ENCODE results near the gene TANK. TPM values are rescaled to one million over a fixed set of nuclear protein-coding genes. Genes with fewer than 3 reads are reported as not detected.
A peak's percentile ranks its signal among the peaks of the same experiment; 100 is the strongest.

Gene TANK
- total RNA-seq, 4 donors from 2014 or later: 34.8 to 83.7 (median 60.7) TPM

- no peaks in the 10 kb centered on the region for H3K27me3 ChIP-seq
- H3K36me3 ChIP-seq: no peaks in the 10 kb centered on the region
- intact Hi-C loops (cut with DNase I): no loop called here
- 93 to 96% methylated on average over 6 of the region's 6 CpGs for WGBS, 2 donors
- no peak overlapping the region for H3K27ac ChIP-seq
- H3K4me3 ChIP-seq: no peak overlapping the region
- no peak for DNase-seq
- peaks cover 10 to 38% (median 20%) of the 10 kb centered on the region in 3 donors for H3K4me1 ChIP-seq
- TF ChIP-seq POLR2A (IDR thresholded peaks at IDR 0.05) (no peak), CTCF (IDR thresholded peaks at IDR 0.05) (no peak)
- H3K9me3 ChIP-seq: no peaks in the 10 kb centered on the region
Observed at GRCh38 chr2:161120775-161121174, 39.5 kb upstream of the TANK start.

GRCh38 chr2:161121622-161122021, 38.6 kb upstream of the TANK start:
- H3K4me1 ChIP-seq: peaks cover 10 to 40% (median 20%) of the 10 kb centered on the region in 3 donors

GRCh38 chr2:161122772-161123530, 37.3 kb upstream of the TANK start:
- no peaks in the 10 kb centered on the region for H3K9me3 ChIP-seq
- intact Hi-C loops (cut with DNase I): no loop called here
- peak overlapping the region in 2 of 4 donors; percentile 9 to 29 for H3K4me3 ChIP-seq
- no peak for DNase-seq
- H3K27ac ChIP-seq: peak overlapping the region; percentile 81 to 95 (median 90)
- no peaks in the 10 kb centered on the region for H3K27me3 ChIP-seq
- WGBS, 2 donors: 16 to 23% methylated on average over 3 of the region's 3 CpGs
- TF ChIP-seq CTCF (IDR thresholded peaks at IDR 0.05) (no peak), POLR2A (IDR thresholded peaks at IDR 0.05) (no peak)
- peaks cover 10 to 40% (median 20%) of the 10 kb centered on the region in 3 donors for H3K4me1 ChIP-seq
- H3K36me3 ChIP-seq: no peaks in the 10 kb centered on the region

More at GRCh38 chr2:161121622-161122021, 38.6 kb upstream of the TANK start:
- Histone ChIP-seq H3K9me3 (no peaks in the 10 kb centered on the region), H3K27me3 (no peaks in the 10 kb centered on the region), H3K36me3 (no peaks in the 10 kb centered on the region), H3K27ac (peak overlapping the region in 1 of 4 donors; percentile 95), H3K4me3 (no peak overlapping the region)
- 95 to 96% methylated on average over 2 of the region's 2 CpGs for WGBS, 2 donors
- TF ChIP-seq POLR2A (IDR thresholded peaks at IDR 0.05) (no peak), CTCF (IDR thresholded peaks at IDR 0.05) (no peak)
- intact Hi-C loops (cut with DNase I): no loop called here
- DNase-seq: no peak

GRCh38 chr2:161123531-161124030, 36.6 kb upstream of the TANK start:
- intact Hi-C loops (cut with DNase I): no loop called here
- no peak for DNase-seq
- 21 to 24% methylated on average over 2 of the region's 2 CpGs for WGBS, 2 donors
- Histone ChIP-seq H3K36me3 (no peaks in the 10 kb centered on the region), H3K4me1 (peaks cover 10 to 43% (median 20%) of the 10 kb centered on the region in 3 donors), H3K27me3 (no peaks in the 10 kb centered on the region), H3K9me3 (no peaks in the 10 kb centered on the region), H3K4me3 (peak overlapping the region in 2 of 4 donors; percentile 9 to 29), H3K27ac (peak overlapping the region; percentile 81 to 95 (median 90))
- TF ChIP-seq CTCF (IDR thresholded peaks at IDR 0.05) (no peak), POLR2A (IDR thresholded peaks at IDR 0.05) (no peak)

GRCh38 chr2:161124201-161124600, 36.0 kb upstream of the TANK start:
- Histone ChIP-seq H3K9me3 (no peaks in the 10 kb centered on the region), H3K4me1 (peaks cover 10 to 49% (median 20%) of the 10 kb centered on the region in 3 donors), H3K36me3 (no peaks in the 10 kb centered on the region), H3K27ac (peak overlapping the region; percentile 81 to 95 (median 90)), H3K4me3 (no peak overlapping the region), H3K27me3 (no peaks in the 10 kb centered on the region)
- no peak for DNase-seq
- 61% methylated on average over 2 of the region's 2 CpGs for WGBS, 2 donors
- TF ChIP-seq CTCF (IDR thresholded peaks at IDR 0.05): no peak
- TF ChIP-seq POLR2A (IDR thresholded peaks at IDR 0.05): no peak
- intact Hi-C loops (cut with DNase I): no loop called here

Data from esophagus squamous epithelium (tissue), 5 donors.